Measurements from ENCODE around the gene DAGLA.

DAGLA gene

GRCh38 chr11:61738776-61739175, 58.6 kb downstream of the DAGLA start:
- Histone ChIP-seq H3K4me3 (ENCODE audit: low read depth, low read length) (no peak overlapping the region), H3K36me3 (ENCODE audit: control insufficient read depth, insufficient read depth, low read length) (peaks cover 8% of the 10 kb centered on the region), H3K4me1 (ENCODE audit: control insufficient read depth, insufficient read depth, low read length) (no peaks in the 10 kb centered on the region), H3K27me3 (ENCODE audit: control insufficient read depth, insufficient read depth, low read length) (no peaks in the 10 kb centered on the region), H3K9me3 (ENCODE audit: control insufficient read depth, insufficient read depth, low read length) (no peaks in the 10 kb centered on the region), H3K9ac (ENCODE audit: low read depth, low read length) (no peak overlapping the region)

GRCh38 chr11:61739413-61739812, 59.2 kb downstream of the DAGLA start:
- Histone ChIP-seq H3K4me1 (ENCODE audit: control insufficient read depth, insufficient read depth, low read length) (peaks cover 2% of the 10 kb centered on the region), H3K27me3 (ENCODE audit: control insufficient read depth, insufficient read depth, low read length) (no peaks in the 10 kb centered on the region), H3K9me3 (ENCODE audit: control insufficient read depth, insufficient read depth, low read length) (no peaks in the 10 kb centered on the region), H3K9ac (ENCODE audit: low read depth, low read length) (no peak overlapping the region), H3K36me3 (ENCODE audit: control insufficient read depth, insufficient read depth, low read length) (peaks cover 12% of the 10 kb centered on the region), H3K4me3 (ENCODE audit: low read depth, low read length) (no peak overlapping the region)

GRCh38 chr11:61739966-61740365, 59.8 kb downstream of the DAGLA start:
- no peak overlapping the region for H3K9ac ChIP-seq (ENCODE audit: low read depth, low read length)

DNA sequence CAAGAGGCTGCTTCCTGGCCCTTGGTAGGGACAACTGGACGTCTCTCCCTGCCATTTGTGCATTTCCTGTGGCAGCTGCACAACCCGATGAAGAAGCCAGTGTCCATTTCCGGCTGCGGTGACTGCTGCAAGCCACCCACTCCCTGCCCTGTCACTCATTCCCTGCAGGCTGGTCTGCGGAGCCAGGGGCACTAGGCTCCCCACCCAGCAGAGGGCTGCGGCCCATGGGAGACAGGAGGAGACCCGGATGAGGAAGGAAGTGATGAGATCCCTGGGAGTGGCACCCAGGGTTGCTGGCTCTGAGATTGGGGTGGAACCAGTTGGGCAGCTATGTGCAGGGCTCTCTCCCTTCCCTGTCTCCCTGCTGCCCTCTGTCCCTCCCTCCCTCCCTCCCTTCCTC, 62.2 kb downstream of the DAGLA start:
- H3K9ac ChIP-seq (ENCODE audit: low read depth, low read length) = no peak overlapping the region
- H3K36me3 ChIP-seq (ENCODE audit: control insufficient read depth, insufficient read depth, low read length) = peaks cover 7% of the 10 kb centered on the region
- H3K9me3 ChIP-seq (ENCODE audit: control insufficient read depth, insufficient read depth, low read length) = no peaks in the 10 kb centered on the region
- peaks cover 3% of the 10 kb centered on the region for H3K4me1 ChIP-seq (ENCODE audit: control insufficient read depth, insufficient read depth, low read length)
- H3K4me3 ChIP-seq (ENCODE audit: low read depth, low read length) = no peak overlapping the region
- no peaks in the 10 kb centered on the region for H3K27me3 ChIP-seq (ENCODE audit: control insufficient read depth, insufficient read depth, low read length)

More at GRCh38 chr11:61739966-61740365, 59.8 kb downstream of the DAGLA start:
- H3K27me3 ChIP-seq (ENCODE audit: control insufficient read depth, insufficient read depth, low read length) = no peaks in the 10 kb centered on the region
- H3K4me1 ChIP-seq (ENCODE audit: control insufficient read depth, insufficient read depth, low read length) = peaks cover 2% of the 10 kb centered on the region
- H3K9me3 ChIP-seq (ENCODE audit: control insufficient read depth, insufficient read depth, low read length) = no peaks in the 10 kb centered on the region
- peaks cover 12% of the 10 kb centered on the region for H3K36me3 ChIP-seq (ENCODE audit: control insufficient read depth, insufficient read depth, low read length)
- no peak overlapping the region for H3K4me3 ChIP-seq (ENCODE audit: low read depth, low read length)

GRCh38 chr11:61743486-61744095, 63.4 kb downstream of the DAGLA start:
- H3K4me3 ChIP-seq (ENCODE audit: low read depth, low read length) = no peak overlapping the region
- H3K9ac ChIP-seq (ENCODE audit: low read depth, low read length) = no peak overlapping the region
- H3K27me3 ChIP-seq (ENCODE audit: control insufficient read depth, insufficient read depth, low read length) = peaks cover 2% of the 10 kb centered on the region
- H3K36me3 ChIP-seq (ENCODE audit: control insufficient read depth, insufficient read depth, low read length) = peaks cover 7% of the 10 kb centered on the region
- peaks cover 4% of the 10 kb centered on the region for H3K4me1 ChIP-seq (ENCODE audit: control insufficient read depth, insufficient read depth, low read length)
- H3K9me3 ChIP-seq (ENCODE audit: control insufficient read depth, insufficient read depth, low read length) = no peaks in the 10 kb centered on the region

DNA sequence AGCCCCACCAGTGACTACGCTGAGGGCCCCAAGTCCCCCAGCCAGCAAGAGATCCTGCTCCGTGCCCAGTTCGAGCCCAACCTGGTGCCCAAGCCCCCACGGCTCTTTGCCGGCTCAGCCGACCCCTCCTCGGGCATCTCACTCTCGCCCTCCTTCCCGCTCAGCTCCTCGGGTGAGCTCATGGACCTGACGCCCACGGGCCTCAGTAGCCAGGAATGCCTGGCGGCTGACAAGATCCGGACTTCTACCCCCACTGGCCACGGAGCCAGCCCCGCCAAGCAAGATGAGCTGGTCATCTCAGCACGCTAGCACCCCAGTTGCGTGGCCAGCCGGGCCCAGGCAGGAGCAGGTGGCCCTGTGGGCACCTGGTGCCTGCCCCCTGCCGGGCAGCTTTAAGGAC, 64.0 kb downstream of the DAGLA start:
- peaks cover 2% of the 10 kb centered on the region for H3K27me3 ChIP-seq (ENCODE audit: control insufficient read depth, insufficient read depth, low read length)
- no peaks in the 10 kb centered on the region for H3K9me3 ChIP-seq (ENCODE audit: control insufficient read depth, insufficient read depth, low read length)
- H3K4me1 ChIP-seq (ENCODE audit: control insufficient read depth, insufficient read depth, low read length) = peaks cover 6% of the 10 kb centered on the region
- H3K9ac ChIP-seq (ENCODE audit: low read depth, low read length) = no peak overlapping the region
- H3K36me3 ChIP-seq (ENCODE audit: control insufficient read depth, insufficient read depth, low read length) = peaks cover 7% of the 10 kb centered on the region
- no peak overlapping the region for H3K4me3 ChIP-seq (ENCODE audit: low read depth, low read length)

DNA sequence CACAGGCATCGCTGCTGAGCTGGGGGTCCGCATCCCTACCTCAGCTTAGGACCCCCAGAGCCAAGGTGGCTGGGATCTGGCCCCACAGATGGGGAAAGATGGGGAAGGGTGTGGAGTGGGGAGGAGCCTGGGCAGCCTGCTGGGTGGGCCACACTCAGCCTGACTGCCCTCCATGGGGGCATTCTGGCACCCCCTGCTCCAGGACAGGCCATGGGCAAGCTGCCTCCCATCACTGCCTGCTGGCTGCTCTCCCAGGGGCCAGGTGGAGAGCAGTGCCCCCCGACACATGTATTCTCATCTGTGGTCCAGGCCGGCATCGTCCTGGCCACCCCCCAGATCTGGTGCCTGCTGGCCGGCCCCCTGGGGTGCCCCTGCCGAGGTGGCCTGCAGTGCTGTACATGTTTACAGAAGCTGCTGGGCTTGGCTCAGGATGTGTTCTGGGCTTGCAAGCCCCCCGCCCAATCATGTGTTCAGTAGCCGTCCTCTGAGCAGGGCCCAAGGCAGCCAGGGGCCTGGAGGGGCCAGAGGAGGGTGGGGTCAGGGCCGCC, 64.5 kb downstream of the DAGLA start:
- Histone ChIP-seq H3K4me3 (ENCODE audit: low read depth, low read length) (no peak overlapping the region), H3K9me3 (ENCODE audit: control insufficient read depth, insufficient read depth, low read length) (no peaks in the 10 kb centered on the region), H3K4me1 (ENCODE audit: control insufficient read depth, insufficient read depth, low read length) (peaks cover 9% of the 10 kb centered on the region), H3K36me3 (ENCODE audit: control insufficient read depth, insufficient read depth, low read length) (peaks cover 7% of the 10 kb centered on the region), H3K9ac (ENCODE audit: low read depth, low read length) (no peak overlapping the region), H3K27me3 (ENCODE audit: control insufficient read depth, insufficient read depth, low read length) (peaks cover 2% of the 10 kb centered on the region)

GRCh38 chr11:61745781-61746441, 65.7 kb downstream of the DAGLA start:
- Histone ChIP-seq H3K36me3 (ENCODE audit: control insufficient read depth, insufficient read depth, low read length) (peaks cover 7% of the 10 kb centered on the region), H3K9me3 (ENCODE audit: control insufficient read depth, insufficient read depth, low read length) (no peaks in the 10 kb centered on the region), H3K27me3 (ENCODE audit: control insufficient read depth, insufficient read depth, low read length) (peaks cover 2% of the 10 kb centered on the region), H3K9ac (ENCODE audit: low read depth, low read length) (no peak overlapping the region), H3K4me3 (ENCODE audit: low read depth, low read length) (no peak overlapping the region), H3K4me1 (ENCODE audit: control insufficient read depth, insufficient read depth, low read length) (peaks cover 12% of the 10 kb centered on the region)

GRCh38 chr11:61746442-61747191, 66.4 kb downstream of the DAGLA start:
- Histone ChIP-seq H3K36me3 (ENCODE audit: control insufficient read depth, insufficient read depth, low read length) (peaks cover 7% of the 10 kb centered on the region), H3K4me3 (ENCODE audit: low read depth, low read length) (no peak overlapping the region), H3K9me3 (ENCODE audit: control insufficient read depth, insufficient read depth, low read length) (no peaks in the 10 kb centered on the region), H3K27me3 (ENCODE audit: control insufficient read depth, insufficient read depth, low read length) (peaks cover 5% of the 10 kb centered on the region), H3K9ac (ENCODE audit: low read depth, low read length) (no peak overlapping the region), H3K4me1 (ENCODE audit: control insufficient read depth, insufficient read depth, low read length) (peaks cover 12% of the 10 kb centered on the region)

DNA sequence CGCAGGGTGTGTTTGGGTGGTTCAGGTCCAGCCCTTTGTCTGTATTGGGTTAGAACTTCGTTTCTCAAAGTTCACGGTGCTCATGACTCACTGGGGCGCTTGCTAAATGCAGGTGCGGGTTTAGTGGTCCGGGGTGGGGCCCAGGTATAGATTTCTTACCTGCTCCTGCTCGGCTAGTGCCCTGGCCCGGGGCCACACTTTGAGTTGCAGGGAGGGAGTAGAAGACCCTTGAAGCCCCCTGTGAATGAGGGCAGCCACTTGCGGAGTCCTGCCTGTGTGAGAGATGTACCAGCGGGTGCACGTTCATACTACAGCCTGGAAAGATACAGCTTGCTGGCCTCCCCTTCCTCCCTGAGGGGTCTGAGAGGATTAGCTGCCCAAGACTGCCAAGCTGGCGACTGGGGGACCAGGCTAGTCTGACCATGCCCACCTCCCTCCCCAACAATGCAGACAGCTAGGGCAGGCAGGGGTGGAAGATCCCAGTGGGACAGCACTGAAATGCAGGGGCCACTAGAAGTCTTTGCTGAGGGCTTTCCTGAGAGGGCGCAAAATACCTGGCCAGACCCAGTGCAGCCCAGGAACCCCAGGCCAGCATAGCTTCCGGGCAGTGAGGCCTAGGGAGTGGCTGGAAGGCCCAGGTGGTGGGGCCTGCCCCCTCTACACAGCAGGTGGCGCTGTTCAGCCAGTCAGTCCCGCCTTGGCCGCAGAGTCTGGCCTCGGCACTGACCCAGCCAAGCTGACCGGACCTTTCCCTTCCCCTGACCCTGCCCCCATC, 67.2 kb downstream of the DAGLA start:
- Histone ChIP-seq H3K4me1 (ENCODE audit: control insufficient read depth, insufficient read depth, low read length) (peaks cover 12% of the 10 kb centered on the region), H3K9ac (ENCODE audit: low read depth, low read length) (no peak overlapping the region), H3K36me3 (ENCODE audit: control insufficient read depth, insufficient read depth, low read length) (peaks cover 4% of the 10 kb centered on the region), H3K9me3 (ENCODE audit: control insufficient read depth, insufficient read depth, low read length) (no peaks in the 10 kb centered on the region), H3K27me3 (ENCODE audit: control insufficient read depth, insufficient read depth, low read length) (peaks cover 9% of the 10 kb centered on the region), H3K4me3 (ENCODE audit: low read depth, low read length) (no peak overlapping the region)

DNA sequence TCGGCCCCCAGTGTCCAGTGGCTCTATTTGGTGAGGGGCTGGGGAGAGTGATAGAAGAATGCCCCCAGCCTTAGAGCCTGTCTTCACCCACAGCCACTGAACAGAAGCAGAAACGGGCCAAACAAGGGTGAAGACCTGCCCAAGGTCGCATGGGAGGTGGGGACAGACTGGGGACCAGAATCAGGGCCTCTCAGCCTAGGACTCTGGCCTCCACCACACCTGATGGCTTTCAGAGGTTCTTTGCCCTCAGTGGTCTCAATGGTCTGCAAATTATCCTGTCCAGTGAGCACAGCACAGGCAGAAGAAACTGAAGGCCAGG, 67.7 kb downstream of the DAGLA start:
- H3K36me3 ChIP-seq (ENCODE audit: control insufficient read depth, insufficient read depth, low read length) = peaks cover 4% of the 10 kb centered on the region
- no peak overlapping the region for H3K4me3 ChIP-seq (ENCODE audit: low read depth, low read length)
- H3K9me3 ChIP-seq (ENCODE audit: control insufficient read depth, insufficient read depth, low read length) = no peaks in the 10 kb centered on the region
- peaks cover 11% of the 10 kb centered on the region for H3K27me3 ChIP-seq (ENCODE audit: control insufficient read depth, insufficient read depth, low read length)
- peaks cover 13% of the 10 kb centered on the region for H3K4me1 ChIP-seq (ENCODE audit: control insufficient read depth, insufficient read depth, low read length)
- no peak overlapping the region for H3K9ac ChIP-seq (ENCODE audit: low read depth, low read length)
